ENCODE data around the gene PCDHGA9.
A peak's percentile ranks its signal among the peaks of the same experiment; 100 is the strongest.
"Not testable (repeated sequence)": the region's sequence is repeated elsewhere in the genome, so short reads cannot be mapped to it uniquely, and the experiment has no call there.

The PCDHGA9 gene
- total RNA-seq: 0 to 0.20 (median 0.11) reads per million in 18 experiments

DNA sequence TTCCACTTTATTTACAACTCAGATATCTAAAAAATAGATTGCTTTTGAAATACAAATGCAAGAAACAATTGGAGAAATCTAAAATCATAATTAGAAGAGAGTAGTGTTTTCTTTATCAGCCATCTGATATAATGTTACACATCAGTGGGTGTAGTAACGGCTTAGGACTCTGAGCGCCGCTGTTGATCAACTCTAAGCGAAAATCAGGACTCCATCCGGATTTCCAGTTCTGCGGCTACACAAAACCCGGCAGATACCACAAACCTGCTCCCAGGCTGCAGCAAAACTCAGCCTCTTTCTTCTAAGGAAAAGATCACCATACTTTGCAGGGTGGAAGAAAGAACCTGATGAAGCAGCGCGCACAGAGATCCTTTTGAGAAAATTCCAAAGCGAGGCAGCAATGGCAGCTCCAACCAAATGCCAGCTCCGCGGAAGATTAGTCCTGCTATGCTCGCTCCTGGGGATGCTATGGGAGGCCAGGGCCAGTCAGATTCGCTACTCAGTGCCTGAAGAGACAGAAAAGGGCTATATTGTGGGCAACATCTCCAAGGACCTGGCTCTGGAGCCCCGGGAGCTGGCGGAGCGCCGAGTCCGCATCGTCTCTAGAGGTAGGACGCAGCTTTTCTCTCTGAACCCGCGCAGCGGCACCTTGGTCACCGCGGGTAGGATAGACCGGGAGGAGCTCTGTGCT lies at the start of gene PCDHGA9:
Gene PCDHGA9 (plus strand): TSS at position 226 of the 691 bp plus-strand sequence. CDS start 175 bp downstream, at position 401.
- peak in 1 of 2 donors; percentile 33 for DNase-seq

DNA sequence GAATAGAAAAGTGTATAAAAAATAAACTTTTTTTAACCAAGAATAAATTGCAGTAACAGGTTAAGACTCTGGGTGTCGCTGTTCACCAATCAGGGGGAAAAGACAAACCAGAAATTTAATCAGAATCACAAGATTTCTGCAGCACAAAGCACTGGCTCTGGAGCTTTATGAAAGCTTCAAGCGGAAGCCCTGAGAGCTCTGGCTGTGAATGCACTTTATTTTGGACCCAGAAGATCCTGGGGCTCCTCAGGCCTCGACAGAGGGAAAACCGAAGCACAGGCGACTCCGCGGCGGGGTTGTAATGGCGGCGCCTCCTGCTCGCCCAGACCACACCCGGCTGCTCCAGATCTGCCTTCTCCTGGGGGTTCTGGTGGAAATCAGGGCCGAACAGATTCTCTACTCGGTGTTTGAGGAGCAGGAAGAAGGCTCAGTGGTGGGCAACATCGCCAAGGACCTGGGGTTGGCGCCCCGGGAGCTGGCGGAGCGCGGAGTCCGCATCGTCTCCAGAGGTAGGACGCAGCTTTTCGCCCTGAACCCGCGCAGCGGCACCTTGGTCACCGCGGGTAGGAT lies 47.6 kb upstream of the PCDHGA9 start, which contains the start of gene PCDHGA4:
Gene PCDHGA4 (plus strand): TSS at position 122 of the 570 bp plus-strand sequence. CDS start 87 bp downstream, at position 209.
- DNase-seq: no peak

GRCh38 chr5:141355641-141356040 lies 46.9 kb upstream of the PCDHGA9 start:
- DNase-seq: no peak

DNA sequence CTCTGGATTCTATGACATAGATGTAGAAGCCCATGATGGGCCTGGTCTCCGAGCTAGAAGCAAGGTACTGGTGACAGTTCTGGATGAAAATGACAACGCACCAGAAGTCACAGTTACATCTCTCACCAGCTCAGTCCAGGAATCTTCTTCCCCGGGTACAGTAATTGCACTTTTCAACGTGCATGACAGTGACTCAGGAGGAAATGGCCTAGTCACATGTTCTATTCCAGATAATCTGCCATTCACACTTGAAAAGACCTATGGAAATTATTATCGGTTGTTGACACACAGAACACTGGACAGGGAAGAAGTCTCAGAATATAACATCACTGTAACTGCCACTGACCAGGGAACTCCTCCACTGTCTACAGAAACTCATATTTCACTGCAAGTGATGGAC lies 46.4 kb upstream of the PCDHGA9 start:
- DNase-seq: no peak

DNA sequence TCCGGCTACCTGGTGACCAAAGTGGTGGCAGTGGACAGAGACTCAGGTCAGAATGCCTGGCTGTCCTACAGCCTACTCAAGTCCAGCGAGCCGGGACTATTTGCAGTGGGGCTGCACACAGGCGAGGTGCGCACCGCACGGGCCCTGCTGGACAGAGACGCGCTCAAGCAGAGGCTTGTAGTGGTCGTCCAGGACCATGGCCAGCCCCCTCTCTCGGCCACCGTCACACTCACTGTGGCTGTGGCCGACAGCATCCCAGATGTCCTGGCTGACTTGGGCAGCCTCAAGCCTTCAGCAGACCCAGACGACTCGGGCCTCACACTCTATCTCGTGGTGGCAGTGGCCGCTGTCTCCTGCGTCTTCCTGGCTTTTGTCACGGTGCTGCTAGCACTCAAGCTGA lies 45.6 kb upstream of the PCDHGA9 start:
- DNase-seq: no peak

GRCh38 chr5:141359790-141360426 lies 42.7 kb upstream of the PCDHGA9 start, which contains the start of gene PCDHGB2:
Gene PCDHGB2 (plus strand): TSS chr5:141359994. CDS start chr5:141360136, 142 bp downstream.
- DNase-seq: peak in 1 of 2 donors; percentile 29

DNA sequence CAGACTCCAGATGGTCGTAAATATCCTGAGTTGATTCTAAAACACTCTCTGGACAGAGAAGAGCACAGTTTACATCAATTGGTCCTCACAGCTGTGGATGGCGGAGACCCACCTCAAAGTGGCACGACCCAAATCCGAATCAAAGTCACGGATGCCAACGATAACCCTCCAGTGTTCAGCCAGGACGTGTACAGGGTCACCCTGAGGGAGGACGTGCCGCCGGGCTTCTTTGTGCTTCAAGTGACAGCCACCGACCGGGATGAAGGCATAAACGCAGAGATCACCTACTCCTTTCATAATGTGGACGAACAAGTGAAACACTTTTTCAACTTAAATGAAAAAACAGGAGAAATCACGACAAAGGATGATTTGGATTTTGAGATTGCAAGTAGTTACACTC lies 41.9 kb upstream of the PCDHGA9 start:
- DNase-seq: no peak

GRCh38 chr5:141362719-141363118 lies 39.9 kb upstream of the PCDHGA9 start:
- no peak for DNase-seq

GRCh38 chr5:141363952-141364660 lies 38.5 kb upstream of the PCDHGA9 start, which contains the start of gene PCDHGA5:
Gene PCDHGA5 (plus strand): TSS chr5:141364162. CDS start chr5:141364331, 169 bp downstream.
- no peak for DNase-seq

DNA sequence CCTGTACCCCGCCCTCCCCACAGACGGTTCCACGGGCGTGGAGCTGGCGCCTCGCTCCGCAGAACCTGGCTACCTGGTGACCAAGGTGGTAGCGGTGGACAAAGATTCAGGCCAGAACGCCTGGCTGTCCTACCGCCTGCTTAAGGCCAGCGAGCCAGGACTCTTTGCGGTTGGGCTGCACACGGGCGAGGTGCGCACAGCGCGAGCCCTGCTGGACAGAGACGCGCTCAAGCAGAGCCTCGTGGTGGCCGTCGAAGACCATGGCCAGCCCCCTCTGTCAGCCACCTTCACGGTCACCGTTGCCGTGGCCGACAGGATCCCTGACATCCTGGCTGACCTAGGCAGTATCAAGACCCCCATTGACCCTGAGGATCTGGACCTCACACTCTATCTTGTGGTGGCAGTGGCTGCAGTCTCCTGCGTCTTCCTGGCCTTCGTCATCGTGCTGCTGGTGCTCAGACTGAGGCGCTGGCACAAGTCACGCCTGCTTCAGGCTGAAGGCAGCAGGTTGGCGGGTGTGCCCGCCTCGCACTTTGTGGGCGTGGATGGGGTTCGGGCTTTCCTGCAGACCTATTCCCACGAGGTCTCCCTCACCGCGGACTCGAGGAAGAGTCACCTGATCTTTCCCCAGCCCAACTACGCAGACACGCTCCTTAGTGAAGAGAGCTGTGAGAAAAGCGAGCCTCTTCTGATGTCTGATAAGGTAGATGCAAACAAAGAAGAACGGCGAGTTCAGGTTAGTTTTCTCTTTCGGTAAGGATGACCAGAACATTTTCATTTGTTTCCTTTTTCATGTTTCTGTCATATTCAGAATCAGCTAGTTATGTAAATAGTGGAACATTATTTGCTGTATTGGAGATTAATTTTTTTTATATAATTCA lies 36.3 kb upstream of the PCDHGA9 start:
- DNase-seq: no peak

GRCh38 chr5:141369994-141370848 lies 32.4 kb upstream of the PCDHGA9 start, which contains the start of gene PCDHGB3:
Gene PCDHGB3 (plus strand): TSS chr5:141370242. CDS start chr5:141370395, 153 bp downstream.
- DNase-seq: peak in 1 of 2 donors; percentile 45

GRCh38 chr5:141371572-141372475 lies 30.8 kb upstream of the PCDHGA9 start:
- DNase-seq: no peak

DNA sequence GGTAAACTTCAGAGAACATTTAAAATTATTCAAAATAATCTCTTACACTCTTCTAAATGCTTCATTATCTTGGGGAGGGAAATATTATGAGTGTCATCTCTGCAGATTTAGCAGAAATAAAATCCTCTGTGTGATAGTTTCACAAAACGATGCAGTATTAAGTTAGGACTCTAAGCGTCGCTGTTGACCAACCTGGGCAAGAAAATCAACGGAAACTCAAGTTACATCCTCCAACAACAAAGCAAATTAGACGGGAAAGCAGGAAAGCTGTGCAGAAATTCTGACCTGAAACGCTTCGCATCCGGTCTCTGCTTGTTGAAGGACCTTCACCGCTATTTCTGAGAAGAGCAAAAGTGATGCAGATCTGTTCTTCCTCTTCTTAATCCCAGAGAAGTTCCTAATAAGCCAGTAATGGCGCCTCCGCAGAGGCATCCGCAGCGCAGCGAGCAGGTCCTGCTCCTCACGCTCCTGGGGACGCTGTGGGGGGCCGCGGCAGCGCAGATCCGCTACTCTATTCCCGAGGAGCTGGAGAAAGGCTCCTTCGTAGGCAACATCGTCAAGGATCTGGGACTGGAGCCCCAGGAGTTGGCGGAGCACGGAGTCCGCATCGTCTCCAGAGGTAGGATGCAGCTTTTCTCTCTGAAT lies 28.8 kb upstream of the PCDHGA9 start, which contains the start of gene PCDHGA6:
Gene PCDHGA6 (plus strand): TSS at position 219 of the 645 bp plus-strand sequence. CDS start 193 bp downstream, at position 412.
- peak; percentile 9 to 16 for DNase-seq

DNA sequence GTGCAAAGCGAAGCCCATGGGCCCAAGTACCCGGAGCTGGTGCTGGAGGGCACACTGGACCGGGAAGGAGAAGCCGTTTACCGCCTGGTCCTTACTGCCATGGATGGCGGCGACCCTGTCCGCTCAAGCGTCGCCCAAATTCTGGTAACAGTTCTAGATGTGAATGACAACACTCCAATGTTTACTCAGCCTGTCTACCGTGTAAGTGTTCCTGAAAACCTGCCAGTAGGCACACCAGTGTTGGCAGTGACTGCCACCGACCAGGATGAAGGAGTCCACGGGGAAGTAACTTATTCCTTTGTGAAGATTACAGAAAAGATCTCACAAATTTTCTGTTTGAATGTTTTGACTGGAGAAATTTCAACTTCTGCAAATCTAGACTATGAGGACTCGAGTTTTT lies 28.0 kb upstream of the PCDHGA9 start:
- DNase-seq: no peak

DNA sequence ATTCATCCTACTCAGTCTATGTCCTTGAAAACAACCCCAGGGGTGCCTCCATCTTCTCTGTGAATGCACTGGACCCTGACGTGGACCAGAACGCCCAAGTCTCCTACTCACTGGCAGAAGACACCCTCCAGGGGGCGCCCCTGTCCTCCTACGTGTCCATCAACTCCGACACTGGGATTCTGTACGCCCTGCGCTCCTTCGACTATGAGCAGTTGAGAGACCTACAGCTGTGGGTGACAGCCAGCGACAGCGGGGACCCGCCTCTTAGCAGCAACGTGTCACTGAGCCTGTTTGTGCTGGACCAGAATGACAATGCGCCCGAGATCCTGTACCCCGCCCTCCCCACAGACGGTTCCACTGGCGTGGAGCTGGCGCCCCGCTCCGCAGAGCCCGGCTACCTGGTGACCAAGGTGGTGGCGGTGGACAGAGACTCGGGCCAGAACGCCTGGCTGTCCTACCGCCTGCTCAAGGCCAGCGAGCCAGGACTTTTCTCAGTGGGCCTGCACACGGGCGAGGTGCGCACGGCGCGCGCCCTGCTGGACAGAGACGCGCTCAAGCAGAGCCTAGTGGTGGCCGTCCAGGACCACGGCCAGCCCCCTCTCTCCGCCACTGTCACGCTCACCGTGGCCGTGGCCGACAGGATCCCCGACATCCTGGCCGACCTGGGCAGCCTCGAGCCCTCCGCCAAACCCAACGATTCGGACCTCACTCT lies 27.0 kb upstream of the PCDHGA9 start:
- DNase-seq: not testable (repeated sequence)

DNA sequence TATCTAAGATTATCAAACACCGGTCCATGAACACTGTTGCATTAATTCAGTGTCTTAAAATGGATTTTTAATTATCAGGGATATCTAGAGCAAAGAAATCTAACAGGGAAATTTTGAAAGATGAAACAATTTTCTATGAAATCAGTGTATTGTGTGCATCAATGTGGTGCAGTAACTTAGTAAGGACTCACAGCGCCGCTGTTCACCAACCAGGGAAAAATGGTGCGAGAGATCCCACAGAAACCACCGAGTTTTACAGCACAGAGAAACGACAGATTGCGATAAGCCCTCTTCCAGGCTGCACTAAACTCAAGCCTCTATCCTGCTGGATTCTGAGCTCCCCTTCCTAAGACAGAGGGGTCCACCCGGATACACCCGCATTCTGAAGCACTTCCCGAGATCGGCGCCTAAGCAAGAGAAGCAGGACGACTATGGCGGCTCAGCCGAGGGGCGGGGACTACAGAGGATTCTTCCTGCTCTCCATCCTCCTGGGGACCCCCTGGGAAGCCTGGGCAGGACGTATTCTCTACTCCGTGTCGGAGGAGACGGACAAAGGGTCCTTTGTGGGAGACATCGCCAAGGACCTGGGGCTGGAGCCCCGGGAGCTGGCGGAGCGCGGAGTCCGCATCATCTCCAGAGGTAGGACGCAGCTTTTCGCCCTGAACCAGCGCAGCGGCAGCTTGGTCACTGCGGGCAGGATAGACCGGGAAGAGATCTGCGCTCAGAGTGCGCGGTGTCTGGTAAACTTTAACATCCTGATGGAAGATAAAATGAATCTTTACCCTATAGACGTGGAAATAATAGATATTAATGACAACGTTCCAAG lies 19.9 kb upstream of the PCDHGA9 start, which contains the start of gene PCDHGA7:
Gene PCDHGA7 (plus strand): TSS at position 274 of the 826 bp plus-strand sequence. CDS start 158 bp downstream, at position 432.
- no peak for DNase-seq

- DNase-seq: no peak
Observed at GRCh38 chr5:141383345-141383744, 19.2 kb upstream of the PCDHGA9 start.
